AG09319 (cell line): ENCODE data around the gene DENND2A.

Source experiments
- DNase-seq: peaks from one replicate; pipeline ENCODE4 v3.0.0-alpha.2; 2010; ENCODE audit warnings: low read depth; ENCODE audit errors: extremely low read depth
- TF ChIP-seq, protein P1 (sequence below): IDR thresholded peaks from 2 replicates; pipeline ENCODE4 v1.5.1; 2011; ENCODE audit warnings: low read depth, mild to moderate bottlenecking, inconsistent platforms, low read length, moderate library complexity

The DENND2A gene

DNA sequence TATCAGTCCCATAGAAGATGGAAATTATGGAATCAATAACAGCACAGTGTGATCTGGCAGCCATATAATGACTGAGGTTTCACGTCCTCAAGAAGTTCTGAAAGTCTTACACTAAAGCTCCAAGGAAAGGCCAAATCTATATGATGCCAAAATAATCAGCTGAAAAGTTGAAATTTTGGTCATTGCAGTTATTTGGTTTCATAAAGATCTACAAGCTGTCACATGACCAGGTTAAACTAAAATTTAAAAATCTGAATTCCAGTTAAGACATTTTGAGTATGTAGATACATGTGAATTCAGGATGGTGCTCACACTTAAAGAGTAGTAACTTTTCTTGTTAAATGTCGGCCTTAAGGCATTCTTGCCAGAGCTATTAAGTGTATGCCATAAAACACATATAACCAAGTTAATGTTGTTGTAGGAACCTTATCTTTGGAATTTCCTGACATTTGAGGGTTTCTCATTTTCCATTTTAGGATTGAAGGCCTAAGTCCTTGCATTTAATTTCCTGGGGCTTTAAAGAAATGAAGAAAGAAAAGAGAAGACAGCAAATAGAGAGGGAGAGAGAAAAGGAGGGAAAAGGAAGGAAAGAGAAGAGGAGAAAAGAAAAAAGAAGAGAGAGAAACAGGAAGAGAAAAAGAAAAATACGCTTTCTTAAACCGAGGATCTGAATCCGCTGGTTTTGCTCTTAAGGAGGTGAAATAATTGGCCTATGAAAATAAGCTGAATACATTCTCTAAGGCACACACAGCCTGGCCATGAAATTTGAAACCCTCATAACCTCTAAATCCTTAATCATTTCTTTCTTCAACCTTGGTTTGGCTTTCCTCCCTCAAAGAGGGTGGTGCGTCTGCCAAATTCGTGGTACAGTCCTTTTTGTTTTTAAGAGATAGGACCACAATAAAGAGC, 43.8 kb downstream of the DENND2A start:
- DNase-seq, result no peak
- TF ChIP-seq, protein P1, sequence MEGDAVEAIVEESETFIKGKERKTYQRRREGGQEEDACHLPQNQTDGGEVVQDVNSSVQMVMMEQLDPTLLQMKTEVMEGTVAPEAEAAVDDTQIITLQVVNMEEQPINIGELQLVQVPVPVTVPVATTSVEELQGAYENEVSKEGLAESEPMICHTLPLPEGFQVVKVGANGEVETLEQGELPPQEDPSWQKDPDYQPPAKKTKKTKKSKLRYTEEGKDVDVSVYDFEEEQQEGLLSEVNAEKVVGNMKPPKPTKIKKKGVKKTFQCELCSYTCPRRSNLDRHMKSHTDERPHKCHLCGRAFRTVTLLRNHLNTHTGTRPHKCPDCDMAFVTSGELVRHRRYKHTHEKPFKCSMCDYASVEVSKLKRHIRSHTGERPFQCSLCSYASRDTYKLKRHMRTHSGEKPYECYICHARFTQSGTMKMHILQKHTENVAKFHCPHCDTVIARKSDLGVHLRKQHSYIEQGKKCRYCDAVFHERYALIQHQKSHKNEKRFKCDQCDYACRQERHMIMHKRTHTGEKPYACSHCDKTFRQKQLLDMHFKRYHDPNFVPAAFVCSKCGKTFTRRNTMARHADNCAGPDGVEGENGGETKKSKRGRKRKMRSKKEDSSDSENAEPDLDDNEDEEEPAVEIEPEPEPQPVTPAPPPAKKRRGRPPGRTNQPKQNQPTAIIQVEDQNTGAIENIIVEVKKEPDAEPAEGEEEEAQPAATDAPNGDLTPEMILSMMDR, result no peak

DNA sequence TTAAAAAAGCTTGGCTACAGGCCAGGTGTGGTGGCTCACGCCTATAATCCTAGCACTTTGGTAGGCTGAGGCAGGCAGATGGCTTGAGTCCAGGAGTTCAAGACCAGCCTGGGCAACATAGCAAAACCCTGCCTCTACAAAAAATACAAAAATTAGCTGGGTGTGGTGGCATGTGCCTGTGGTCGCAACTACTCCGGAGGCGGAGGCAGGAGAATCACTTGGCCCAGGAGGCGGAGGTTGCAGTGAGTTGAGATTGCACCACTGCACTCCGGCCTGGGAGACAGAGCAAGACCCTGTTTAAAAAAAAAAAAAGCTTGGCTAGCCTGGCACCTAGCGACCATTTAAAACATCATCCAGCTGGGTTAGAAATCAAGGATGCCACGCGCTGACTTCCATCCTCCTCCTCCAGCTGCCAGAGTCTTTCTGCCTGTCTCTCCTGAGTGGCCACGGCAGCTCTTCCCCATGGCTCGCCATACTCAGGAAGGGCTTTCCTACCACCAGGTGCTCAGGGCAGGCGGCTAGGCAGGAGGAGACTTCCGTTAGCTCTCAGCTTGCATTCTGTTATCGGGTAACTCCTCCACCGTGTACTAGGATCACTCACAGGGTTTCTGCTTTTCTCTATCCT, 45.0 kb downstream of the DENND2A start:
- no peak for DNase-seq
- TF ChIP-seq, protein P1, result no peak

DNA sequence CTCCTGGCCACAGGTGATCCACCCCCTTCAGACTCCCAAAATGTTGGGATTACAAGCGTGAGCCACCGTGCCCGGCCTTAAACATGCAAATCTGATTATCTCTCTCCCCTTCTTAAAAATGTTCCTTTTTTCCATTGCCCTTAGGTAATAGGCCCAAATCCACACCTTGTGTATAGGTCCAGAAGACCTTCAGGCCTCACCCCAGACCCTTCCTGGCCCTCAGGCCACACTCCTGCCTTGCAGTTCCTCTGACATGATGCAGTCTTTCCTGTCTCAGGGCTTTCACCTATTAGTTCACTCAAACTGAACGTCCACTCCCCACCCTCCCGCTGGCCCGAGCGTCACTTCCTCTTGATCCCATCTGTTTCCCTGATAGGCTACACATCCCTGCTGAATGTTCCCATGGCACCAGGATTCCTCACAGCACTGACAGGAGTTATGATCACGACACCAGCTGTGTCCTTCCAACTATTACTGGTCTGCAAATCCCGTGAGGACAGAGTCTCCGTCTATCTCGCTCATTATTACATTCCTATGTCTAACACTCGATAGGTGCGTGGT, 46.4 kb downstream of the DENND2A start:
- TF ChIP-seq, protein P1, result no peak
- DNase-seq, result no peak

DNA sequence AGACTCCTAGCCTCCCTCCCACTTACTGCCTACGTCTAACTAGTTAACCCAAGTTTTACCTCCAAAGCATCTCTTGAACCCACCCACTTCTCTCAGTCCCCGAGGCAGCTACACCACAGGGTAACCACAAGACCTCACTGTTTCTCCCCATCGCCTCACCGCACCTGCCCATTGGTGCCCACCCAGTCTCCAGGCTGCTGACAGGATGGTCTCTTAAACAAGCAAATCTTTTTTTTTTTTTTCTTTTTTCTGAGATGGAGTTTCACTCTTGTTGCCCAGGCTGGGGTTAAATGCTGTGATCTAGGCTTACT, 47.0 kb downstream of the DENND2A start:
- no peak for DNase-seq
- TF ChIP-seq, protein P1, result no peak

DNA sequence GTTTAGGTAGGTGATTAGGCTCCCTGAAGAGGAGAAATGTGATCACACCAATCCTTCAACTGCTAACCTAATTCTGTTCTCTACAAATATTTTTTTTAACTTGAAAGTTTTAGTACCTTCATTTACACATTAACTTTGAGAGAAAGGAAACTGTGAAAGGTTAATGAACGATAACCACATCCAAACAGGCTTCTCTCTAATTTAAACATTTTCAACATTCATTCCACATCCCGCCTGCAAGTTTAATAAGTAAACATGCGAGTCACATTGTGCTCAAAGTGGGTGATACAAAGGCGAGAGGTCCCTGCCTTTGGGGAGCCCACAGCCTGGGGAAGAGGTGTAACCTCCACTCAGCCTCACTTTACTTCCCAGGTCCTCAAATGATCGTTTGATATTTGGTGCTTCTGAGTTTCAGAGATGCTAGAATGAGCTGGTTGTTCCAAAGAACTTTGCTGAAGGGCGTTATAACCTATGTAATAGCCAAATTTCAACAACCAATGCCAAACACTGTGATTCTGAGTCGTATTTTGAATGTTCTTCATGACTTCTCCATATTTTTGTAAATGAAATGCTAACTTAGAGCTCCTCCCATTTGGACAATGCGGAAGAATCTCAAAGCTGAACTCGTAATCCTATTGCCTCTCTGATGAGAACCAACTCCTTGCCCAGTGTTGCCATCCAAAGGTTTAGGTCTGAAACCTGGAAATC, 47.5 kb downstream of the DENND2A start:
- TF ChIP-seq, protein P1, result no peak
- DNase-seq, result no peak

DNA sequence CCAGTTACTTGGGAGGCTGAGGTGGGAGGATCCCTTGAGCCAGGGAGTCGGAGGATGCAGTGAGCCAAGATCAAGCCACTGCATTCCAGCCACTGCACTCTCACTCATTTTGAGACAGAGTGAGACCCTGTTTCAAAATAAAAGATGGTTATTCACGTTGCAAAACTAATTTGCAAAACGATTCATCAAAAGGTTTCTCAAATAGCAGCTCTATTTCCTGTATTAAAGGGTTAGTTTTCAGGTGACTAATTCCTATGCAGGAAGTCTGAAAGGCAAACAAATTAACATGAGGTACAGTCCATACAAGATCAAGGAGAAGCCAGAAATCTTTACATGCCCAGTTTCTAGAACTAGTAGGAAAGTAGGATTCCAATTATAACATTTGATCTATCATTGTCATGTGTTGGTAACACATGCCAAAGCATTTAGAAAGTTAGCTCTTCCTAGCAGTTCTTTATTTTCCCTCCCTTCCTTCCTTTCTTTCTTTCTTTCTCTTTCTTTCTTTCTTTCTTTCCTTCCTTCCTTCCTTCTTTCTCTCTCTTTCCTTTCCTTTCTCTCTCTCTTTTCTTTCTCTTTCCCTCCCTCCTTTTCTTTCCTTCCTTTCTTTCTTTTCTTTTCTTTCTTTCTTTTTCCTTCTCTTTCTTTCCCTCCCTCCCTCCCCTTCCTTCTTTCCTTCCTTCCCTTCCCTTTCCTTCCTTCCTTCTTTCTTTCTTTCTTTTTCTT, 49.3 kb downstream of the DENND2A start:
- TF ChIP-seq, protein P1, result no peak
- no peak for DNase-seq
